TTC549 (cell line): Measurements from ENCODE around the gene CDK16.

Experiments
- FAIRE-seq: peaks from 2 replicates; lab custom pipeline; 2012; peaks lifted over from hg19 to GRCh38; lab: Jason Lieb, UNC

Gene CDK16

DNA sequence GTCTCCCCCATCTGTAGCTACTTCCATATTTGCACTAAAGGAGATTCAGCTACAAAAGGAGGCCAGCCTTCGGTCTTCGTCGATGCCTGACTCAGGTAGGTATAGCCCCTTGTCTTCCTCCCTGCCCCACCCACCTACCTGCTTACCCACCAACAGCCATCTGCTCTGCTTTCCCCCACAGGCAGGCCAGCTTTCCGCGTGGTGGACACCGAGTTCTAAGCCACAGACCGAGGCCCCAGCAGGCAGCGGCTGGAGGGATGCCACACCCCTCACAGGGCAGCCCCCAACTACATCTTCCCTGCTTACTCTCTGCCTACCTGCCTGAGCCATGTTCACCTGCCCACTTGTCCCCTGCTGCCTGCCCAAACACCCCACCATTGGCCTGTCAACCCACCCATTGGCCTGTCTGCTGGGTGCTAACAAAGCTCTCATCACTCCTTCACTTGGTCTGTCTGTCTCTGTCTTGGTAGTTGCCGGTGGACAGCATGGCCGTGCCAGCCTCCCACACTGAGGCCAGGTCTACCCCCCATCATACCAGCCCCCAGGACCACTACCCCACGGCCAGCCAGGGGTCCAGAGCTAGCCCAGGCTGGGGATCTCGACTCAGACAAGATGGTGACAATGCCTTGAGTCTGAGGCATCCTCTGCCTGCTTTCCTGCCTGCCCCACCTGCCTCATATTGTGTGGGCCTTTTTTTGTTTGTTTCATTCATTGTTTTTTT lies 10.2 kb downstream of the CDK16 start:
- no peak for FAIRE-seq

DNA sequence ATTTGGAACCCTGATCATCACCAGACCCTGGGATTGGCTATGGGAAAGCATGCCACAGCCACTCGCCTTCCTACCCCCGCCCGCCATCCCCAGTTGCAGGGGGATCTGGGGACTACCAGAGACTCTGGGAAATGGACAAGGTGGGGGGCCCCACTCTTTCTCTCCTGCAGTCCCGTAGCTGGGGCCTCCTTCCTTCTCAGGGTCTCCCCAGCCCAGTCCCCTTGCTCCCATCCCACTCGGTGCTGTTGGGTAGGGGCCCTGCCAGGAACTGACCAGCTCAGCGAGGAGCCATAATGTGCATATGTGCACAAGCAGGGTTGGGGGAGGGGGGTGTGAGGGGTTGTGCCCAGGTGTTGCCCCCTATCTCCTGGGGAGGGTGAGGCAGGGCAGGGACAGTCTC lies 10.9 kb downstream of the CDK16 start:
- FAIRE-seq, result no peak

DNA sequence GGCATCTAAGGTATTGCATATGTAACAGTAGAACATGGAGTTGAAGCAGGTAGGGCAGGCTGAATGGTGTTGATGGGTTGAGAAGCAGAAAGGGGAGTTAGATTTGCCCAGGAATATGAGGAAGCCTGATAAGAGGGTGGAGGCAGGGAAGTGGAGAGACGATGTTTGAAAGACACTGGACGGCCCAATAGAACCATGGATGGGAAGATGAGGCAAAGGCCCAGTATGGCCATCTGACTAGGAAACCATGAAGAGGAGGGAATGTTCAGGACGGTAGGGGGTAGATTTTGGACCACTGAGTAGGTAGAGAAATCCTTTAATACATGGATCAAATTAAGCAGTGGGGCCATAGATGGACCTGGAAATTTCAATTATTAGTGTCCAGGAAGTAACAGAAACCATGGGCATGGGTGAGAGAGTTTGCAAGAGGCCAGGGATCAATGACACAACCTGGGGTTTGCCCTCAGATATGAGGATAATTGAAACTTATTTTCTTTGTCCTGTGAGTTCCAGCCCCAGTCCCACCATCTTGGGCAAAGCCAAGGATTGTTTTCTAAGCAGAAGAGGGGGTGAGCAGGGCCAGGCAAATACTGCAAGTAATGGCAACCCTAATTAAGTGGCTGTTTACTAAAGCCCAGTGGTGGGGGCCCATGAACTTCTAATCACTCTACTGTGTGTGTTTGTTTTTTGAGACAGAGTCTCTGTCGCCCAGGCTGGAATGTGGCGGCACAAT lies 11.8 kb downstream of the CDK16 start:
- FAIRE-seq, result no peak

DNA sequence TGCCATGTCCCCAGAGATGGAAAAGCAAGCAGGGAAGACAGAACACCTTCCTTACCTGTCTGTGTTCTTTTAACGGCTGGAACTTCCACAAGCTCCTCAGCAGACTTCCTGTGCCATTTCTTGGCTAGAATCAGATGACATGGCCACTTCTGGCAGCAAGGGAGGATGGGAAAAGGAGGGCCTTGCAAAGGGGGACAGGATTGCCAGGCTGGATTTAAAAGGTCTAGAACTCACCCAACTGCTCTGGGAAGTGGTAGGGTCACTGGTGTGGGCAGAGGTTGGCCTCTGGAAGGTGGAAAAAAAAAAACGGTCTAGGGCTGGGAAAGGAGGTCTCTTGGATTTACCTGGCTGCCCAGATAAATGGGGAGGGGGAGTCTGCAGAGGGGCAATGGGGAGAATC lies 12.7 kb downstream of the CDK16 start:
- FAIRE-seq, result no peak

DNA sequence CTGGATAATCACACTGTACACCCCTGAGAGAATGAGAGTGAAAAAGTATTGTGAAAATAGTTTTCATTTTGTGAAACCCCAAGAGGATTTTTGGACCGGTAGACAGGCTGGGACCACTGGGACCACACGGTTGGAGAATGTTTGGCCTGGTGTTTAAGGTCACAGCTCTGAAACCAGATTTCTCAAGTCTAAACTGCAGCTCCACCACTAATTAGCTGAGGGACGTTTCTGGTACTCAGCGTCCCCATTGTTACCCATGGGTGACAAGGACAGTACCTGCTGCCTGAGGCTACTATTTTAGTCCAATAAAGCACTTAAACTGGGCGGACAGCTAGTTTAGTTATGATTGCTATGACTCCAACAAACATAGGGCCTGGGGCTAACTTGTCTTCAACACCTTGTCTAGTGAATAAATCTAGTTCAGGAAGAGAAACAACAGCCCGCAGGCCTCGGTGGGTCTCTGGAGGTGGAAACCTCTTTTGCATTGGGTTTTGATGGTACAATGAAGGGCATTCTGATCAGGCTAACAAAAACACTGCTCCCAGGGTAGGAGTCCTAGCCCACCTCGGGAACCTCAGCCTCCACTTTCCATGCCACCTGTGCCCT lies 13.8 kb downstream of the CDK16 start:
- no peak for FAIRE-seq

DNA sequence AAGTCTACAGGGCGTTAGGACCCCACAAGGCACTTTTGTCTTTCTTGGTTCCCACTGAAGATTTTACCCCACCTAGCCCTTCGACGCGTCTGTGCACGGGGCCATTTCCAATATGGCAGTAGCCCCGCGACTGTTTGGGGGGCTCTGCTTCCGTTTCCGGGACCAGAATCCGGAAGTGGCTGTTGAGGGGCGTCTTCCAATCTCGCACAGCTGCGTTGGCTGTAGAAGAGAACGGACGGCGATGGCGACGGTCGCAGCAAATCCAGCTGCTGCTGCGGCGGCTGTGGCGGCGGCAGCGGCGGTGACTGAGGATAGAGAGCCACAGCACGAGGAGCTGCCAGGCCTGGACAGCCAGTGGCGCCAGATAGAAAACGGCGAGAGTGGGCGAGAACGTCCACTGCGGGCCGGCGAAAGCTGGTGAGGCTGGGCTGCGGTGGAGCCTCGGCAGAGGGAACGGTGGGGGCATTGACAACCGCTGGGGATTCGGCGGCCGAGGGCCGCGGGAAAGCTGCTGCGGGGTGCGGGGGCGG lies 14.4 kb downstream of the CDK16 start, which contains the start of gene USP11:
TSS of gene USP11 (plus strand) at position 207 of the 530 bp plus-strand sequence. CDS start at position 242, 35 bp downstream.
- FAIRE-seq, result no peak

DNA sequence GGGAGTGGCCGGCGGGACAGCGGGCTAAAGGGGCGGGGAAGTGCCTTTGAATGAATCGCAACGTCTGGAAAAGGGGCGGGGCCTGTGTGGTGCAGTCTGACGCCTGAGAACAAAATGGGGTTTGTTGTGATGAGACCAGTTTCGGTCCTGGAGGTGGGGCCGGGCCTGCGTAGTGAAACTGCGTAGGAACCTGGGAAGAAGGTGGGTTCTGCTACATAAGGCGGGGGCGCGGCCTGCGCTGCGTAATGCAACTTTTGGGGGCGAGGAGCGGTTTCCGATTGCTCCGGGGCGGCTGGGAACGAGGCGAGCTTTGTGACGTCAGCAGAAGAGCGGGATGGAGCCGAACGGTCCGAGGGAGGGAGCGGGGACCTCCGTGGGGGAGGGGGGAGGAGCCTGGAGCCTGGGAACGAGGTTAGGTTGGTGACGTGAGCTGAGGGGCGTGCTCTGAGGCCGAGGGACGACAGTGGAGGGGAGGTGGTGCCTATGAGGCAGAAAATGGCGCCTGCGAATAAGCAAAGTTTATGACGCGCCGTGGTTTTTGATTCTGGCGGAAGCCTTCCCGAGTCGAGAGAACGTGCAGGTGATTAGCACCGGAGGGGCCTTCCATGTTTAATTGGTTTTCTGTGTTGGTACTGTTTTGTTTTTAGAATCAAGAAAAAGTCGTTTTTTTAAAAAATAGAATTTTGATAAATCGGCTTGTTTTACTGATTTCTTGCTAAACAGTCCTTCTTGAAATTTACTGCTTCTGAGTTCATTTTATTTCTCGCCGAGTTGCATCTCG lies 15.0 kb downstream of the CDK16 start:
- peak; percentile 23 for FAIRE-seq

DNA sequence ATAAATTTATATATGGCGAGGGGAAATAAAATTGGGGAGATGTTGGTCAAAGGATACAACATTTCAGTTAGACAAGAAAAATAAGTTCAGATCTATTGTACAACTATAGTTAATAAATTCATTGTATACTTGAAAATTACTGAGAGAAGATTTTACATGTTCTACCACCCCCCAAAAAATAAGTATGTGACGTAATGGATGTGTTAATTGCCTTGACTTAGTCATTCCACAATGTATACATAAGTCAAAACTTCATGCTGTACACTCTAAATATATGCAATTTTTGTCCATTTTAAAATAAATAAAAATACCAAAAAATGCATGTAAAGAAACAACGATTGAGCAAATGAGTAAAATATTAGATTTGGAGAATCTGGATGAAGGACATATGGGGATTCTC lies 16.1 kb downstream of the CDK16 start:
- FAIRE-seq, result no peak

DNA sequence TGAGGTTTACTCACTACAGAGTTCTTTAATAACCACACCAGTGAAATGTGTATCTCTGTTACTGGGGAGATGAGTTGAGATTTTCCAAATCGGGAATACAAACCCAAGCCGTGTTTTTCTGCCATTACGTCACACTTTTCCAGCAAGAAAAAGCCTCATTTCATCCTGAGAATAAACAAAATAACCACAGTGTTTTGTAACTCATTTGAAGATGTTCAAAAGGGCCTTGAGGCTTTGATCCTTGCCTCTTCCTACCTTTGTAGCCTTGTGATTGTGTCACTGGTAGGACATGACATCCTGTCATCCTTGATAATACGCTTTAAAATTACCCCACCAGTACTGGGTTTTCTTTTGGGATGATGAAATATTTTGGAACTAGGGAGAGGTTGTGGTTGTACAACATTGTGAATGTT lies 17.2 kb downstream of the CDK16 start:
- no peak for FAIRE-seq

DNA sequence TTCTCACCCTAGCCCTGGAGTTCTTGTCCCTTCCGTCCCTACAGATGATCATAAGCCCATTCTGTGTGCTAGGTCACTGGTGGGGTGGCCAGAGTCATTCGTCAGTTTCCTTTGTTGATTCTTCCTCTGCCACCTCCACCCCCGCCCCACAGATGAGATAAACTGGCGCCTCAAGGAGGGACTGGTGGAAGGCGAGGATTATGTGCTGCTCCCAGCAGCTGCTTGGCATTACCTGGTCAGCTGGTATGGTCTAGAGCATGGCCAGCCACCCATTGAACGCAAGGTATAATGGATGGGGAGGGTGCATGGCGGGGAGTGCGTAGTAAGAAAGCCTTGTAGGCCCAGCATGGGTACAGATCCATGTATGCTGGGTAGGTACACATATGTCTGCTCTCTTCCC lies 20.7 kb downstream of the CDK16 start:
- no peak for FAIRE-seq

DNA sequence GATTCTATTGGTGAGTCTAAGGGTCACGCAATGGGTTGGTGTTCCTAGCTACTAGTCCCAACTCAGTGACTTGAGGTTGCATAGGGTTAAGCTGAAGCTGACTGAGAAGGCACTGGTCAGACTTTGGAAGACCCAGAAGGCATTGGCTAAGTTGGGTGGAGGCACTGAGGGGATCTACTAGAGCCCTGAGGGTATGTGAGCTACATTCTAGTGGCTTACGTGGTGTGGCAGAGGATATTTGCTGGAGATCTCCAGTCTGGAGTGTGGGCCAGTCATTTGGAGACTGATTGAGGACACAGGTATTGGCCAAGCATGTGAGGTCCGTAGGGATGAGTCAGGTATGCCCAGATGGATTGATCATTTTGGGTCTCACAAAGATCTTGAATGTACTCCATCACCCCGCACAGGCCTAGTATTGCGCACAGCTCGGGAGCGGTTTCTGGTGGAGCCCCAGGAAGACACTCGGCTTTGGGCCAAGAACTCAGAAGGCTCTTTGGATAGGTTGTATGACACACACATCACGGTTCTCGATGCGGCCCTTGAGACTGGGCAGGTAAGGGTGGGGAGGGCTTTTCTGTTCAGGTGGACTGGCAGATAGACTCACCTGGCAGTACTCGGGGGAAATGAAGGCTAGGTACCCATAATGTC lies 21.5 kb downstream of the CDK16 start:
- no peak for FAIRE-seq

DNA sequence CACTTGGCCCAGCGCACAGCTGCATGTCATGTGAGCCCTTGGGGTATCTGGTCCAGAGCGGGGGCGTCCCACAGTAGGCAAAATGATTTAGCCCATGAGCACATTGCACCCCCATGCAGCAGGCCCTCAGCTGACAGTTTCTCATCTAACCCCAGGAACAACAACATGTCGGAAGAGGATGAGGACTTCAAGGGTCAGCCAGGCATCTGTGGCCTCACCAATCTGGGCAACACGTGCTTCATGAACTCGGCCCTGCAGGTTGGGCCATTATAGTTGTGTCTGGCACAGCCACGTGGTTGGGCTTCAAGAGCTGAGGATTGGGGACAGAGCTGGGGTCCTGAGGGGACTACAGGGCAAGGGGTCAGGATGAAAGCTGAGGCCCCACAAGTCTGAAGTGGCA lies 22.1 kb downstream of the CDK16 start:
- FAIRE-seq, result no peak

DNA sequence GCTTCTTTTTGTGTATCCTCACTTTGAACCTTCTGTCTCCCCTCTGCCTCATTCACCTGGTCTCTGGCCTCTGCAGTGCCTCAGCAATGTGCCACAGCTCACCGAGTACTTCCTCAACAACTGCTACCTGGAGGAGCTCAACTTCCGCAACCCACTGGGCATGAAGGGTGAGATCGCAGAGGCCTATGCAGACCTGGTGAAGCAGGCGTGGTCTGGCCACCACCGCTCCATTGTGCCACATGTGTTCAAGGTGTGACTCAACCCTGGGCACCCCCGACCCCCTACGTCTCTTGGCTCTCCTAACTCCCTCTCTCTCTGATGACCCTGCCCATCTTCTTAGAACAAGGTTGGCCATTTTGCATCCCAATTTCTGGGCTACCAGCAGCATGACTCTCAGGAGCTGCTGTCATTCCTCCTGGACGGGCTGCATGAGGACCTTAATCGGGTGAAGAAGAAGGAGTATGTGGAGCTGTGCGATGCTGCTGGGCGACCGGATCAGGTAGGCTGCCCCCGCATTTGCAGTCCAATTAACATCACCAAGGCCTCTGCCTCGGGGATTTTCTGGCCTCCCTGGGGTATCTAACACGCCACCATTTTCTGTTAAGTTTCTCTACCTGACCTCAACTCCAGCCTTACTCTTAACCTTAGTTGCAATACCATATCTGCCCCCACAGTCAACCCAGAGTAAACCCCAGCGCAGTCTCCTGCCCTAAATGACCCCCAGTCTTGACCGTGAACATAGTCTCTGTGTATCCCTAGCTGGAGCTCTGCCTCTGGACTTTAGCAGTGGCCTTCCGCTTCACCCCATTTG lies 22.9 kb downstream of the CDK16 start:
- FAIRE-seq, result no peak

DNA sequence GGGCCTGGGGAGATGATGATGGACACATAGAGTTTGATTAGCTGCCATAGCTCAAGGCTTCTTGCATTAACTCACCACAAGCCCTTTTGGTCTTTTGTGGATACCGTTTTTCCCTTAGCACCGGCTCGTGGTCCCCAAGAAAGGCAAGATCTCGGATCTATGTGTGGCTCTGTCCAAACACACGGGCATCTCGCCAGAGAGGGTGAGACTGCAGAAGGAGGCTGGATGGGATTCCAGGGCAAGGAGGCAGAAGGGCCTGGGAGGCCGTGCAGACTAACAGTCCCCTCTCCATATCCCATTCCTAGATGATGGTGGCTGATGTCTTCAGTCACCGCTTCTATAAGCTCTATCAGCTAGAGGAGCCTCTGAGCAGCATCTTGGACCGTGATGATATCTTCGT lies 23.8 kb downstream of the CDK16 start:
- FAIRE-seq, result no peak

DNA sequence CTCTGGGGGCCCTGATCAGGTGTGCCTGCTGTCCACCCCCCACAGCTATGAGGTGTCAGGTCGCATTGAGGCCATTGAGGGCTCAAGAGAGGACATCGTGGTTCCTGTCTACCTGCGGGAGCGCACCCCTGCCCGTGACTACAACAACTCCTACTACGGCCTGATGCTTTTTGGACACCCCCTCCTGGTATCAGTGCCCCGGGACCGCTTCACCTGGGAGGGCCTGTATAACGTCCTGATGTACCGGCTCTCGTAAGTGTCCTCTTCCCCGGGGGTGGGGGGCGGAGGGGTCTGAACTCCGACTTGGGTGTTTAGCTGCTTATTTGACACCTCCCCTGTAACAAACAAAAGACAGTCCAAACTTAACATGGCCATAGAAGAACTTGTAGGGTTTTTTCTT lies 24.9 kb downstream of the CDK16 start:
- no peak for FAIRE-seq

DNA sequence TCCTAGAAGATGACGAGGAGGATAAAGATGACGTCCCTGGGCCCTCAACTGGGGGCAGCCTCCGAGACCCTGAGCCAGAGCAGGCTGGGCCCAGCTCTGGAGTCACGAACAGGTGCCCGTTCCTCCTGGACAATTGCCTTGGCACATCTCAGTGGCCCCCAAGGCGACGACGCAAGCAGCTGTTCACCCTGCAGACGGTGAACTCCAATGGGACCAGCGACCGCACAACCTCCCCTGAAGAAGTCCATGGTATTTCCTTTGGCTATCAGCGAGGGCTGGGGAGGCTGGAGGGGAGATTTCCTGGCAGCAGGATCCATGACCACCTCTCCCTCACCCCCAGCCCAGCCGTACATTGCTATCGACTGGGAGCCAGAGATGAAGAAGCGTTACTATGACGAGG lies 26.2 kb downstream of the CDK16 start:
- no peak for FAIRE-seq

DNA sequence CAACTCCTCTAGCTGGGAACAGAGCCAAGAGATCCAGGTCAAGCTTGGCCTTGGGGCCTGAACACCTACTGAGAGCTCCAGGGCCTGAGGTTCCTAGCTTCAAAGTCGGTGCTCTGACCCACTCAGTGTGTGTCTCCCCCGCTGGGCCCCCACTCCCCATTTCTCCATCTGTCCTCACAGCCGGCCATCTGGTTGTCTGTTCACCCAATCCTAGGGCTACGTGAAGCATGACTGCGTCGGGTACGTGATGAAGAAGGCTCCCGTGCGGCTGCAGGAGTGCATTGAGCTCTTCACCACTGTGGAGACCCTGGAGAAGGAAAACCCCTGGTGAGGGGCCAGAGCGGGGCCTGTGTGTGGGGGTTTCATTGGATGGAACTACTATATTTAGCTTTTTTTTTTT lies 26.7 kb downstream of the CDK16 start:
- no peak for FAIRE-seq

DNA sequence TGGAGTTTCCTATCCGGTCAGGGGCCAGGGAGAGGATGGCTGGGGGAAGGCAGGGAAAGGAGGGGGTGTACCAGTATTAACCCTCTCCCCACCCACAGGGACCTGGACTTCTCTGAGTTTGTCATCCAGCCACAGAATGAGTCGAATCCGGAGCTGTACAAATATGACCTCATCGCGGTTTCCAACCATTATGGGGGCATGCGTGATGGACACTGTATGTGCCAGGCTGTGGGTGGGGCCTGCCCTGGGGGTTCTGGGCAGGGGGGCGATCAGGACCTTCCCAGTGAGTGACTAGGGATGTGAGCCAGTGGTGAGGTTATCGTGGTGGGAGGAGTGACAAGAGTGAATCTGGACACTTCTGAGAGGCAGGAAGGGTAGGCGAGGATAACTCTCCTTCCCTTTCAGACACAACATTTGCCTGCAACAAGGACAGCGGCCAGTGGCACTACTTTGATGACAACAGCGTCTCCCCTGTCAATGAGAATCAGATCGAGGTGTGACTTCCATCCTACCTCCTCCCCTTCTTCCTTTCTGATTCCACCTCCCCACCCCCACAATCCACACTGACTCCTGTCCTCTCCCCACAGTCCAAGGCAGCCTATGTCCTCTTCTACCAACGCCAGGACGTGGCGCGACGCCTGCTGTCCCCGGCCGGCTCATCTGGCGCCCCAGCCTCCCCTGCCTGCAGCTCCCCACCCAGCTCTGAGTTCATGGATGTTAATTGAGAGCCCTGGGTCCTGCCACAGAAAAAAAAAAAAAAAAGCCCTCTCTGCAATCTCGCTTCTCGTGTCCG lies 28.9 kb downstream of the CDK16 start:
- FAIRE-seq, result no peak

DNA sequence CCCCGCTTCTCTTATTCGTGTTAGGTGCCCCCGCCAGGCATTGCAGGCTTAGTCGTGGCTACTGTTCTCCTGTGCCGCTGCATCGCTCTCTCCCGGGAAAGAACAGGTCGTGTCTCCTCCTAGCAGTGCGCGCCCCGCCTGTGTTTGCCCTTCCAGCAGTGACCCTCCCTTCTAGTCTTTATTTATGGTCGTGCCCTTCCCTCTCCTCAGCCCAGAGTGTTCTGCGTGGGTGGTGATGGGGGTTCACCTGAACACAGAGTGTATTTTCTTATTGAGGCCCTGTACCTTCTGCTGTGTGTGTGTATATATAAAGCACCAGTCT lies 29.5 kb downstream of the CDK16 start:
- no peak for FAIRE-seq

DNA sequence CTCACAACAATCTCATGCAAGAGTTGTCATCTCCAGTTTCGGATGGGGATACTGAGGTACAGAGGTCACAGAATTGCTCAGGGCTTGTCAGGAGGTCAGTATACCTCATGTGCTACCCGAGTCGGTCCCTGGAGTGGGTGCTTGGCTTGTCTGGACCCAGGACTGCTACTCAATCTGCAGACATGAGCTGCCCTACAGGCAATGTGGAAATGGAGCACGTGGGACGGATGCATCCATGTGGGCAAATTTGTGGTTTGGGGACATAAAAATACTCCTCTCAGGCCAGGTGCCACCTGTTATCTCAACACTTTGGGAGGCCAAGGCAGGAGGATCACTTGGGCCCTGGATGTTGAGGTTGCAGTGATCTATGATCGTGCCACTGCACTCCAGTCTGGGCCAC lies 30.1 kb downstream of the CDK16 start:
- no peak for FAIRE-seq

DNA sequence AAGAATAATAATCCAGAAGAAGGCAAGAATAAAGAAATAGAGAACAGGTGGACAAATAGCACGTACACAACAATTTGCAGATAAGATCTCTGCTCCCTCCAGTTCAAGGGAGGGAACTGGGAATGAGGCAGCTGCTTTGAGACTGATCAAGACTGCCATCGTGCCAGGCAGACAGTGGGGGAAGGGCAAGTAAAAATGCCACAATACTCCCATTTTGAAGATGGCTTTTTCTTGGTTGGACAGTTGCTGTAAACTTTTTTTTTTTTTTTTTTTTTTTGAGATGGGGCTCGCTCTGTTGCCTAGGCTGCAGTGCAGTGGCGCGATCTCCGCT lies 31.5 kb downstream of the CDK16 start:
- FAIRE-seq, result no peak
